GM10248 (cell line): ENCODE data around the gene RAB11A.

Source experiments
- CTCF ChIA-PET: fragments of 300-600 bp; sonication (Branson Sonifier 250); formaldehyde crosslinking; extraction: SDS; loops from one replicate; lab custom pipeline; 2021; ENCODE audit warnings: antibody characterized with exemption; lab: Yijun Ruan, JAX
- POLR2A ChIA-PET: fragments of 350-650 bp; sonication (Branson Sonifier 250); formaldehyde crosslinking; extraction: SDS; loops from one replicate; lab custom pipeline; 2020; ENCODE audit warnings: antibody characterized with exemption; lab: Yijun Ruan, JAX
- DNase-seq: peaks from one replicate; pipeline ENCODE4 v3.0.0; 2012; ENCODE audit errors: extremely low spot score
- CTCF ChIP-seq: IDR thresholded peaks from 2 replicates; pipeline ENCODE4 v1.5.1; 2012; ENCODE audit warnings: mild to moderate bottlenecking, low read depth; ENCODE audit errors: extremely low read depth, missing control alignments, control extremely low read depth

RAB11A gene

GRCh38 chr15:65881766-65882434 is 12.6 kb downstream of the RAB11A start:
- DNase-seq, result no peak
- ChIA-PET POLR2A (no interaction called here), CTCF (interaction anchor here (1.2 to 2.7 kb wide), 4 partner anchors 13 to 245 kb away, joined by 4 to 14 read pairs (median 5); partner anchors contain the start of gene RAB11A)
- TF ChIP-seq CTCF, result no peak

- DNase-seq, result no peak
- ChIA-PET POLR2A (no interaction called here), CTCF (interaction anchor here (1.0 kb wide), 1 partner anchor 41 kb away, joined by 3 read pairs; no protein-coding TSS in a partner anchor)
- TF ChIP-seq CTCF, result no peak
Measured at GRCh38 chr15:65883571-65883970, 14.3 kb downstream of the RAB11A start.

GRCh38 chr15:65884511-65884910 is 15.2 kb downstream of the RAB11A start:
- ChIA-PET POLR2A (no interaction called here), CTCF (interaction anchor here (1.0 kb wide), 1 partner anchor 41 kb away, joined by 3 read pairs; no protein-coding TSS in a partner anchor)
- no peak for DNase-seq
- TF ChIP-seq CTCF, result no peak

GRCh38 chr15:65885668-65886218 is 16.5 kb downstream of the RAB11A start:
- ChIA-PET CTCF (no interaction called here), POLR2A (interaction anchor here (0.5 kb wide), 1 partner anchor 369 kb away, joined by 5 read pairs; no protein-coding TSS in a partner anchor)
- DNase-seq, result no peak
- no peak for TF ChIP-seq CTCF

- ChIA-PET POLR2A (no interaction called here), CTCF (interaction anchor here (1.0 to 1.3 kb wide), 2 partner anchors 18 to 29 kb away, joined by 3 to 4 read pairs; partner anchors contain the start of gene RAB11A)
- no peak for TF ChIP-seq CTCF
- DNase-seq, result no peak
Measured at GRCh38 chr15:65887565-65887964, 18.3 kb downstream of the RAB11A start.

GRCh38 chr15:65888981-65889380 is 19.7 kb downstream of the RAB11A start:
- CTCF ChIA-PET, result no interaction called here
- TF ChIP-seq CTCF, result no peak
- no peak for DNase-seq
- POLR2A ChIA-PET, result no interaction called here
